Liver (tissue), 9 donors: ENCODE results near the gene COL24A1. TPM values are rescaled to one million over a fixed set of nuclear protein-coding genes. Genes with fewer than 3 reads are reported as not detected.

Source experiments
- DNase-seq: peaks from one replicate; pipeline ENCODE4 v3.0.0-alpha.2; 2017; ENCODE audit warnings: low spot score
- H3K27ac ChIP-seq, 2 donors: one replicate each; pipeline ENCODE4 v1.7.0; 2013; ENCODE audit warnings: inconsistent platforms in 2 of 2, low read length in 2 of 2, control low read depth in 1 of 2, low read depth in 1 of 2, mild to moderate bottlenecking in 1 of 2
- H3K27me3 ChIP-seq, 4 donors: one replicate each; pipeline versions ENCODE4 v1.6.1 to v1.7.0; 2013; ENCODE audit warnings: low read length in 3 of 4, inconsistent platforms in 1 of 4, mild to moderate bottlenecking in 1 of 4, moderate library complexity in 1 of 4; ENCODE audit not compliant: control insufficient read depth in 4 of 4, insufficient read depth in 4 of 4
- H3K36me3 ChIP-seq, 4 donors: one replicate each; pipeline versions ENCODE4 v1.6.1 to v1.7.0; 2013; ENCODE audit warnings: low read length in 3 of 4, mild to moderate bottlenecking in 3 of 4, low read depth in 1 of 4, moderate library complexity in 1 of 4; ENCODE audit not compliant: control insufficient read depth in 4 of 4, insufficient read depth in 3 of 4
- H3K4me1 ChIP-seq, 4 donors: one replicate each; pipeline versions ENCODE4 v1.6.1 to v1.7.0; 2013; ENCODE audit warnings: low read length in 3 of 4, mild to moderate bottlenecking in 3 of 4, moderate library complexity in 1 of 4; ENCODE audit not compliant: control insufficient read depth in 4 of 4, insufficient read depth in 4 of 4
- H3K4me3 ChIP-seq, 3 donors: one replicate each; pipeline versions ENCODE4 v1.6.1 to v1.7.0; 2013; ENCODE audit warnings: low read length in 3 of 3, control low read depth in 1 of 3, low read depth in 1 of 3, mild to moderate bottlenecking in 1 of 3
- H3K9ac ChIP-seq, 2 donors: one replicate each; pipeline ENCODE4 v1.7.0; 2013; ENCODE audit warnings: low read length in 2 of 2, mild to moderate bottlenecking in 2 of 2, moderate library complexity in 2 of 2, control low read depth in 1 of 2, low read depth in 1 of 2
- H3K9me3 ChIP-seq, 4 donors: one replicate each; pipeline versions ENCODE4 v1.6.1 to v1.7.0; 2013; ENCODE audit warnings: low read length in 3 of 4; ENCODE audit not compliant: control insufficient read depth in 4 of 4
- EGR1 ChIP-seq, 2 donors: IDR thresholded peaks; 2 replicates each; pipeline ENCODE4 v1.6.1; 2016 to 2018; ENCODE audit warnings: antibody characterized with exemption in 2 of 2, low read depth in 2 of 2
- FOXA1 ChIP-seq: IDR thresholded peaks from 2 replicates; pipeline ENCODE4 v1.6.1; 2016; ENCODE audit warnings: antibody characterized with exemption
- FOXA2 ChIP-seq: IDR thresholded peaks from 2 replicates; pipeline ENCODE4 v1.6.1; 2016; ENCODE audit warnings: antibody characterized with exemption
- GABPA ChIP-seq, 2 donors: IDR thresholded peaks in 1 of 2; conservative IDR thresholded peaks in 1 of 2; 2 replicates each; pipeline ENCODE4 v1.6.1; 2016; ENCODE audit warnings: antibody characterized with exemption in 2 of 2, mild to moderate bottlenecking in 1 of 2, moderate library complexity in 1 of 2
- HNF4G ChIP-seq: IDR thresholded peaks from 2 replicates; pipeline ENCODE4 v1.6.1; 2016; ENCODE audit warnings: antibody characterized with exemption
- JUND ChIP-seq, 2 donors: IDR thresholded peaks; 2 replicates each; pipeline ENCODE4 v1.6.1; 2016; ENCODE audit warnings: antibody characterized with exemption in 2 of 2
- NR2F2 ChIP-seq: IDR thresholded peaks from 2 replicates; pipeline ENCODE4 v1.6.1; 2016; ENCODE audit warnings: antibody characterized with exemption
- RAD21 ChIP-seq, 2 donors: IDR thresholded peaks; 2 replicates each; pipeline ENCODE4 v1.6.1; 2016; ENCODE audit warnings: antibody characterized with exemption in 2 of 2, mild to moderate bottlenecking in 2 of 2
- SP1 ChIP-seq: IDR thresholded peaks from 2 replicates; pipeline ENCODE4 v1.6.1; 2018; ENCODE audit warnings: antibody characterized with exemption, mild to moderate bottlenecking
- TAF1 ChIP-seq: conservative IDR thresholded peaks from 2 replicates; pipeline ENCODE4 v1.6.1; 2016; ENCODE audit warnings: antibody characterized with exemption, mild to moderate bottlenecking
- YY1 ChIP-seq: IDR thresholded peaks from 2 replicates; pipeline ENCODE4 v1.6.1; 2016; ENCODE audit warnings: antibody characterized with exemption, mild to moderate bottlenecking
- WGBS: extraction: QIAGEN DNeasy Blood & Tissue Kit; methylation state at CpG from one replicate; pipeline ENCODE4 v1.1.7; 2013; 5-methylcytosine and 5-hydroxymethylcytosine counted together
- polyA plus RNA-seq, 2 donors: library from polyadenylated mRNA; stranded (reverse) in 1 of 2; unstranded in 1 of 2; fragments of 200-250 nt in 1 of 2; fragments of >200 nt in 1 of 2; fragmentation: Nextera tagmentation in 1 of 2; extraction: Ambion mirVana in 1 of 2; gene quantifications; one replicate each; pipeline versions ENCODE4 v1.2.1 to v1.2.3, GENCODE V29; 2013 to 2015
- total RNA-seq, 2 donors: library from RNA; depleted of rRNA; stranded (reverse); fragments of >200 nt; gene quantifications; one replicate each; pipeline ENCODE4 v1.2.3, GENCODE V29; 2014
- TF ChIP-seq, protein P1 (sequence below): fragments of 150-350 bp; IDR thresholded peaks from 2 replicates; pipeline ENCODE4 v1.5.1; 2017; ENCODE audit warnings: improper control_type of control experiment, low read depth, low read length; ENCODE audit not compliant: missing input control
- TF ChIP-seq, protein P2 (sequence below): IDR thresholded peaks from 2 replicates; pipeline ENCODE4 v1.6.1; 2016; ENCODE audit warnings: antibody characterized with exemption, mild to moderate bottlenecking
- TF ChIP-seq, protein P3 (sequence below): IDR thresholded peaks from 2 replicates; pipeline ENCODE4 v1.6.1; 2016; ENCODE audit warnings: antibody characterized with exemption
- TF ChIP-seq, protein P4 (sequence below): IDR thresholded peaks from 2 replicates; pipeline ENCODE4 v1.6.1; 2016; ENCODE audit warnings: antibody characterized with exemption
- donor health status: healthy.
- donor health status: healthy.
- donor health status: healthy.
- donor health status: healthy.
- donor health status: healthy.

COL24A1 gene
- total and polyA plus RNA-seq, 4 donors = under 0.01 to 0.28 (median 0.01) TPM; not detected in 1

DNA sequence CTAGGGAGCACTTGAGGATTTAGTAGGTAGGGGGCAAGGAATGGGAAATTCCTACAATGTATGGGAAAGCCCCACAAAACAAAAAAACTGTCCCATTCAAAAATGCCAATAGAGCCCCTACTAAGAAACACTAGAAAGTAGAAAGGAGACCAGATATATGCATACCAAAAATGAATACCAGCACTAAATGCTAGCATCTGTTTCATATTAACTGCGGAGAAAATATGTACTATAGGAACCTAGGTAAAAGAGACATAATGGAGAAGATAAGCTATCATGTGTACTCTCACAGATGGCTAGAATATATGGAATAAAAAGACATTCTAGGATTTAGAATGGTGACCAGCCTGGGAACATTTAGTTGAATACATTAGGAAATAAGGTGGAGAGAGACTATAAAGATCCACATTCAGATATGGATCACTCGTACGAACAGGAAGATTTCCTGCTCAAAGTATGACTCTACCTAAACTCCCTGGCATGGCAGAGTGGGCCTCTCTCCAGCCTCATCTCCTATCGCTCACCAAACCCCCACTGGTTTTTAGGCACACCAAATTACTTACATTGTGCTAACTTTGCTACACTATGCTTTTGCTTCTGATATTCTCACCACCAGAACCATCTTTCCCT lies 466.7 kb downstream of the COL24A1 start (continued):
- TF ChIP-seq, protein P1, sequence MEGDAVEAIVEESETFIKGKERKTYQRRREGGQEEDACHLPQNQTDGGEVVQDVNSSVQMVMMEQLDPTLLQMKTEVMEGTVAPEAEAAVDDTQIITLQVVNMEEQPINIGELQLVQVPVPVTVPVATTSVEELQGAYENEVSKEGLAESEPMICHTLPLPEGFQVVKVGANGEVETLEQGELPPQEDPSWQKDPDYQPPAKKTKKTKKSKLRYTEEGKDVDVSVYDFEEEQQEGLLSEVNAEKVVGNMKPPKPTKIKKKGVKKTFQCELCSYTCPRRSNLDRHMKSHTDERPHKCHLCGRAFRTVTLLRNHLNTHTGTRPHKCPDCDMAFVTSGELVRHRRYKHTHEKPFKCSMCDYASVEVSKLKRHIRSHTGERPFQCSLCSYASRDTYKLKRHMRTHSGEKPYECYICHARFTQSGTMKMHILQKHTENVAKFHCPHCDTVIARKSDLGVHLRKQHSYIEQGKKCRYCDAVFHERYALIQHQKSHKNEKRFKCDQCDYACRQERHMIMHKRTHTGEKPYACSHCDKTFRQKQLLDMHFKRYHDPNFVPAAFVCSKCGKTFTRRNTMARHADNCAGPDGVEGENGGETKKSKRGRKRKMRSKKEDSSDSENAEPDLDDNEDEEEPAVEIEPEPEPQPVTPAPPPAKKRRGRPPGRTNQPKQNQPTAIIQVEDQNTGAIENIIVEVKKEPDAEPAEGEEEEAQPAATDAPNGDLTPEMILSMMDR = no peak
- TF ChIP-seq, protein P2, sequence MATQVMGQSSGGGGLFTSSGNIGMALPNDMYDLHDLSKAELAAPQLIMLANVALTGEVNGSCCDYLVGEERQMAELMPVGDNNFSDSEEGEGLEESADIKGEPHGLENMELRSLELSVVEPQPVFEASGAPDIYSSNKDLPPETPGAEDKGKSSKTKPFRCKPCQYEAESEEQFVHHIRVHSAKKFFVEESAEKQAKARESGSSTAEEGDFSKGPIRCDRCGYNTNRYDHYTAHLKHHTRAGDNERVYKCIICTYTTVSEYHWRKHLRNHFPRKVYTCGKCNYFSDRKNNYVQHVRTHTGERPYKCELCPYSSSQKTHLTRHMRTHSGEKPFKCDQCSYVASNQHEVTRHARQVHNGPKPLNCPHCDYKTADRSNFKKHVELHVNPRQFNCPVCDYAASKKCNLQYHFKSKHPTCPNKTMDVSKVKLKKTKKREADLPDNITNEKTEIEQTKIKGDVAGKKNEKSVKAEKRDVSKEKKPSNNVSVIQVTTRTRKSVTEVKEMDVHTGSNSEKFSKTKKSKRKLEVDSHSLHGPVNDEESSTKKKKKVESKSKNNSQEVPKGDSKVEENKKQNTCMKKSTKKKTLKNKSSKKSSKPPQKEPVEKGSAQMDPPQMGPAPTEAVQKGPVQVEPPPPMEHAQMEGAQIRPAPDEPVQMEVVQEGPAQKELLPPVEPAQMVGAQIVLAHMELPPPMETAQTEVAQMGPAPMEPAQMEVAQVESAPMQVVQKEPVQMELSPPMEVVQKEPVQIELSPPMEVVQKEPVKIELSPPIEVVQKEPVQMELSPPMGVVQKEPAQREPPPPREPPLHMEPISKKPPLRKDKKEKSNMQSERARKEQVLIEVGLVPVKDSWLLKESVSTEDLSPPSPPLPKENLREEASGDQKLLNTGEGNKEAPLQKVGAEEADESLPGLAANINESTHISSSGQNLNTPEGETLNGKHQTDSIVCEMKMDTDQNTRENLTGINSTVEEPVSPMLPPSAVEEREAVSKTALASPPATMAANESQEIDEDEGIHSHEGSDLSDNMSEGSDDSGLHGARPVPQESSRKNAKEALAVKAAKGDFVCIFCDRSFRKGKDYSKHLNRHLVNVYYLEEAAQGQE = no peak
- TF ChIP-seq HNF4G = no peak

DNA sequence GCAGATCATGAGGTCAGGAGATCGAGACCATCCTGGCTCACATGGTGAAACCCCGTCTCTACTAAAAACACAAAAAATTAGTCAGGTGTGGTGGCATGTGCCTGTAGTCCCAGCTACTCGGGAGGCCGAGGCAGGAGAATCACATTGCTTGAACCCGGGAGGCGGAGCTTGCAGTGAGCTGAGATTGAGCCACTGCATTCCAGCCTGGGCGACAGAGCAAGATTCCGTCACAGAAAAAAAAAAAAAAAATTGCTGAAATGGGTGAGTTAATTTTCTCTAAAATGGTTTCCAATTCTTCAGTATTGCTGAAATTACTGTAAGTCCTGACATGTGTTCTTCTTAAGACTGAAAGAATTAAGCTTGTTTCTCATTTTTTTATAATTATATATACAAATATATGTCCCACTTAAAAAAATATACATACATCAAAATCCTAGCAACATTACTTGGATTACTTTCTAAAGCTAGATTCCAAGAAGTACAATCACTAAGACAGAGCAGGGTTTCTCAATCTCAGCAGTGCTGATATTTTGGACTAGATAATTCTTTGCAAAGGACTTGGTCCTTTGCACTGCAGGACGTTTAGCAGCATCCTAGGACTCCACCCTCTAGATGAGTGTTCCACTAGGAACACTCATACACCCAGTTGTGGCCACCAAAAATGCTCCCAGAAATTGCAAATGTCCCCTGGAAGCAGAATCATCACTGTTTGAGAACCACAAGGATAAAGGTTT lies 473.1 kb downstream of the COL24A1 start:
- Histone ChIP-seq H3K27me3 (no peaks in the 10 kb centered on the region), H3K4me1 (no peaks in the 10 kb centered on the region), H3K9ac (no peak overlapping the region), H3K9me3 (no peaks in the 10 kb centered on the region), H3K4me3 (no peak overlapping the region), H3K27ac (no peak overlapping the region), H3K36me3 (peaks cover 0 to 1% (median 0%) of the 10 kb centered on the region in 4 donors)
- WGBS = 93% methylated on average over 9 of the region's 9 CpGs
- TF ChIP-seq, protein P2 = no peak
- TF ChIP-seq, protein P1 = no peak
- TF ChIP-seq RAD21 (IDR thresholded peaks at IDR 0.05) (no peak), SP1 (no peak), NR2F2 (no peak), TAF1 (no peak), JUND (IDR thresholded peaks at IDR 0.05) (no peak), EGR1 (IDR thresholded peaks at IDR 0.05; ENCODE audit: low read depth in 2 of 2) (no peak), HNF4G (no peak), FOXA2 (no peak), GABPA (IDR thresholded peaks at IDR 0.05 in 1 of 2, conservative IDR thresholded peaks at IDR 0.05 in 1 of 2) (no peak), YY1 (no peak), FOXA1 (no peak)
- TF ChIP-seq, protein P3, sequence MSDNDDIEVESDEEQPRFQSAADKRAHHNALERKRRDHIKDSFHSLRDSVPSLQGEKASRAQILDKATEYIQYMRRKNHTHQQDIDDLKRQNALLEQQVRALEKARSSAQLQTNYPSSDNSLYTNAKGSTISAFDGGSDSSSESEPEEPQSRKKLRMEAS = no peak
- TF ChIP-seq, protein P4, sequence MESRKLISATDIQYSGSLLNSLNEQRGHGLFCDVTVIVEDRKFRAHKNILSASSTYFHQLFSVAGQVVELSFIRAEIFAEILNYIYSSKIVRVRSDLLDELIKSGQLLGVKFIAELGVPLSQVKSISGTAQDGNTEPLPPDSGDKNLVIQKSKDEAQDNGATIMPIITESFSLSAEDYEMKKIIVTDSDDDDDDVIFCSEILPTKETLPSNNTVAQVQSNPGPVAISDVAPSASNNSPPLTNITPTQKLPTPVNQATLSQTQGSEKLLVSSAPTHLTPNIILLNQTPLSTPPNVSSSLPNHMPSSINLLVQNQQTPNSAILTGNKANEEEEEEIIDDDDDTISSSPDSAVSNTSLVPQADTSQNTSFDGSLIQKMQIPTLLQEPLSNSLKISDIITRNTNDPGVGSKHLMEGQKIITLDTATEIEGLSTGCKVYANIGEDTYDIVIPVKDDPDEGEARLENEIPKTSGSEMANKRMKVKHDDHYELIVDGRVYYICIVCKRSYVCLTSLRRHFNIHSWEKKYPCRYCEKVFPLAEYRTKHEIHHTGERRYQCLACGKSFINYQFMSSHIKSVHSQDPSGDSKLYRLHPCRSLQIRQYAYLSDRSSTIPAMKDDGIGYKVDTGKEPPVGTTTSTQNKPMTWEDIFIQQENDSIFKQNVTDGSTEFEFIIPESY = no peak
- DNase-seq = no peak
